VCaP (cell line): Measurements from ENCODE around the gene MSRB1.
"Not testable (repeated sequence)": the region's sequence is repeated elsewhere in the genome, so short reads cannot be mapped to it uniquely, and the experiment has no call there.

Experiments
- H3K27ac ChIP-seq: fragments of 450-650 bp; 2 replicates; pipeline ENCODE4 v1.5.1; 2017
- CTCF ChIP-seq: fragments of 450-650 bp; conservative IDR thresholded peaks from 2 replicates; pipeline ENCODE4 v1.5.1; 2017; ENCODE audit warnings: mild to moderate bottlenecking, moderate library complexity

Gene MSRB1

GRCh38 chr16:1942047-1942809 is 771 bp downstream of the MSRB1 start:
- H3K27ac ChIP-seq: peak overlapping the region; percentile 65; the same call in 1 of the 2 replicates
- no peak for TF ChIP-seq CTCF

- TF ChIP-seq CTCF: no peak
Measured at GRCh38 chr16:1941162-1942046, 1.6 kb downstream of the MSRB1 start.

GRCh38 chr16:1940273-1941161 is 2.5 kb downstream of the MSRB1 start:
- no peak for TF ChIP-seq CTCF

More at GRCh38 chr16:1941162-1942046, 1.6 kb downstream of the MSRB1 start:
- no peak overlapping the region for H3K27ac ChIP-seq

GRCh38 chr16:1939833-1940232 is 3.2 kb downstream of the MSRB1 start:
- not testable (repeated sequence) for H3K27ac ChIP-seq

More at GRCh38 chr16:1940273-1941161, 2.5 kb downstream of the MSRB1 start:
- H3K27ac ChIP-seq: no peak overlapping the region

- no peak for TF ChIP-seq CTCF
Measured at GRCh38 chr16:1938910-1939309, 4.1 kb downstream of the MSRB1 start.

GRCh38 chr16:1938316-1938715 is 4.7 kb downstream of the MSRB1 start:
- H3K27ac ChIP-seq: no peak overlapping the region
- no peak for TF ChIP-seq CTCF

More at GRCh38 chr16:1938910-1939309, 4.1 kb downstream of the MSRB1 start:
- H3K27ac ChIP-seq: no peak overlapping the region

GRCh38 chr16:1936945-1937479 is 6.0 kb downstream of the MSRB1 start:
- no peak for TF ChIP-seq CTCF
- no peak overlapping the region for H3K27ac ChIP-seq
